Right lobe of liver (tissue), 4 donors: ENCODE measurements around the gene GSTM1.

Experiments
- POLR2A ChIP-seq: fragments of 450-650 bp; IDR thresholded peaks from one replicate; pipeline ENCODE4 v1.6.1; 2017; ENCODE audit warnings: antibody characterized with exemption, mild to moderate bottlenecking
- TF ChIP-seq, protein P1 (sequence below), 4 donors: fragments of 200-600 bp in 3 of 4; fragments of 450-650 bp in 1 of 4; IDR thresholded peaks; one replicate each; pipeline versions ENCODE4 v1.5.1 to v1.8.0; 2016 to 2022; ENCODE audit warnings: antibody characterized with exemption in 4 of 4, mild to moderate bottlenecking in 2 of 4
- donor health status: DM: no; HTN: no; CAD: no.
- donor health status: DM: no; HTN: no; CAD: no.
- donor health status: DM: no; HTN: yes; CAD: no.

DNA sequence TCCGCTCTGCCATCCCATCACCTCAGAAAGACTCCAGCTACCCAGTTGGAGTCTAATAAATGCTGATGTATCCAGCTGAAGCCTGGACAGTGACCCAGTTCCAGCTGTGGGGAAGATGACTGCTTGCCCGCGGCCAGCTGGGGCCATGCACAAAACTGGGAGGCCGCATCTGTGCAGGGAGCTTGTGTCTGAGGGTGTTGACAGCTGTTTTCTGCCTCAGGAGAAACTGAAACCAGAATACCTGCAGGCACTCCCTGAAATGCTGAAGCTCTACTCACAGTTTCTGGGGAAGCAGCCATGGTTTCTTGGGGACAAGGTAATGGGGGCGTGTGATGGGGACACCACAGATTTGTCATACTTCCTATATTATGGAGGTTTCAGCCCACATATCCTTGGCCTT, 16.6 kb upstream of the GSTM1 start:
- TF ChIP-seq, protein P1, sequence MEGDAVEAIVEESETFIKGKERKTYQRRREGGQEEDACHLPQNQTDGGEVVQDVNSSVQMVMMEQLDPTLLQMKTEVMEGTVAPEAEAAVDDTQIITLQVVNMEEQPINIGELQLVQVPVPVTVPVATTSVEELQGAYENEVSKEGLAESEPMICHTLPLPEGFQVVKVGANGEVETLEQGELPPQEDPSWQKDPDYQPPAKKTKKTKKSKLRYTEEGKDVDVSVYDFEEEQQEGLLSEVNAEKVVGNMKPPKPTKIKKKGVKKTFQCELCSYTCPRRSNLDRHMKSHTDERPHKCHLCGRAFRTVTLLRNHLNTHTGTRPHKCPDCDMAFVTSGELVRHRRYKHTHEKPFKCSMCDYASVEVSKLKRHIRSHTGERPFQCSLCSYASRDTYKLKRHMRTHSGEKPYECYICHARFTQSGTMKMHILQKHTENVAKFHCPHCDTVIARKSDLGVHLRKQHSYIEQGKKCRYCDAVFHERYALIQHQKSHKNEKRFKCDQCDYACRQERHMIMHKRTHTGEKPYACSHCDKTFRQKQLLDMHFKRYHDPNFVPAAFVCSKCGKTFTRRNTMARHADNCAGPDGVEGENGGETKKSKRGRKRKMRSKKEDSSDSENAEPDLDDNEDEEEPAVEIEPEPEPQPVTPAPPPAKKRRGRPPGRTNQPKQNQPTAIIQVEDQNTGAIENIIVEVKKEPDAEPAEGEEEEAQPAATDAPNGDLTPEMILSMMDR (IDR thresholded peaks at IDR 0.05): no peak
- TF ChIP-seq POLR2A: no peak
